Keratinocyte (primary cell): Measurements from ENCODE around the gene CACNB2.

Source experiments
- EZH2 ChIP-seq: IDR thresholded peaks from one replicate; pipeline ENCODE4 v1.6.1; 2012; ENCODE audit warnings: inconsistent platforms, mild to moderate bottlenecking, low read length, moderate library complexity
- TF ChIP-seq, protein P1 (sequence below), 3 experiments: IDR thresholded peaks in 1 of 3; conservative IDR thresholded peaks in 1 of 3; optimal IDR thresholded peaks in 1 of 3; 2 replicates in 2 of 3; 3 replicates in 1 of 3; pipeline versions ENCODE3 to v1.5.1; 2011; ENCODE audit warnings: low read length in 3 of 3, mild to moderate bottlenecking in 3 of 3, moderate library complexity in 2 of 3, control low read depth in 1 of 3, inconsistent platforms in 1 of 3; ENCODE audit not compliant: insufficient read depth in 2 of 3; ENCODE audit errors: extremely low read depth in 1 of 3

DNA sequence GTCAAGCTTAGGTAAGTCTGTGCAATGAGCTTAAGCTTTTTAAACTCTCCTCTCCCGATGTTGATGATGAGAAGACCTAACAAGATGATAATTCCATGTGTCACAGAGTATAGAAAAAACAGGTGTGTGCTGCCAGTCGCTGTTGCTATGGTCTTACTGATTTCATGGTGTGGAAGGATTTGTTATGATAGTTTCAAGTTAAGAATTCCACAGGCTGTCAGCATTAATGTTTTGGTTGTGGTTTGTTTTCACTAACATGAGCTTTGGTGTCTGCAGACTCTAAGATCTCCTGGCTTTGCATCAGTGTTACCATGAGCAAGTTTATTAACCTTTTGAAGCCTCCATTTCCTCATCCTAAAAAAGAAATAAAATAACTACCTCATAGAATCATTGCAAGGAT is 387.5 kb downstream of the CACNB2 start:
- TF ChIP-seq, protein P1, sequence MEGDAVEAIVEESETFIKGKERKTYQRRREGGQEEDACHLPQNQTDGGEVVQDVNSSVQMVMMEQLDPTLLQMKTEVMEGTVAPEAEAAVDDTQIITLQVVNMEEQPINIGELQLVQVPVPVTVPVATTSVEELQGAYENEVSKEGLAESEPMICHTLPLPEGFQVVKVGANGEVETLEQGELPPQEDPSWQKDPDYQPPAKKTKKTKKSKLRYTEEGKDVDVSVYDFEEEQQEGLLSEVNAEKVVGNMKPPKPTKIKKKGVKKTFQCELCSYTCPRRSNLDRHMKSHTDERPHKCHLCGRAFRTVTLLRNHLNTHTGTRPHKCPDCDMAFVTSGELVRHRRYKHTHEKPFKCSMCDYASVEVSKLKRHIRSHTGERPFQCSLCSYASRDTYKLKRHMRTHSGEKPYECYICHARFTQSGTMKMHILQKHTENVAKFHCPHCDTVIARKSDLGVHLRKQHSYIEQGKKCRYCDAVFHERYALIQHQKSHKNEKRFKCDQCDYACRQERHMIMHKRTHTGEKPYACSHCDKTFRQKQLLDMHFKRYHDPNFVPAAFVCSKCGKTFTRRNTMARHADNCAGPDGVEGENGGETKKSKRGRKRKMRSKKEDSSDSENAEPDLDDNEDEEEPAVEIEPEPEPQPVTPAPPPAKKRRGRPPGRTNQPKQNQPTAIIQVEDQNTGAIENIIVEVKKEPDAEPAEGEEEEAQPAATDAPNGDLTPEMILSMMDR (optimal IDR thresholded peaks at IDR 0.05 in 1 of 3, IDR thresholded peaks at IDR 0.05 in 1 of 3, conservative IDR thresholded peaks at IDR 0.05 in 1 of 3; ENCODE audit: extremely low read depth in 1 of 3, insufficient read depth in 2 of 3, low read length in 3 of 3), result no peak
- TF ChIP-seq EZH2, result no peak
